ENCODE data around the gene ATP11B. TPM values are rescaled to one million over a fixed set of nuclear protein-coding genes. Genes with fewer than 3 reads are reported as not detected.

Gene ATP11B
- total and polyA plus RNA-seq, 2 of the 8 experiments (the other 6 are each of a cell fraction or from before 2014, with no cell fraction given): 5.1 to 26.5 TPM

DNA sequence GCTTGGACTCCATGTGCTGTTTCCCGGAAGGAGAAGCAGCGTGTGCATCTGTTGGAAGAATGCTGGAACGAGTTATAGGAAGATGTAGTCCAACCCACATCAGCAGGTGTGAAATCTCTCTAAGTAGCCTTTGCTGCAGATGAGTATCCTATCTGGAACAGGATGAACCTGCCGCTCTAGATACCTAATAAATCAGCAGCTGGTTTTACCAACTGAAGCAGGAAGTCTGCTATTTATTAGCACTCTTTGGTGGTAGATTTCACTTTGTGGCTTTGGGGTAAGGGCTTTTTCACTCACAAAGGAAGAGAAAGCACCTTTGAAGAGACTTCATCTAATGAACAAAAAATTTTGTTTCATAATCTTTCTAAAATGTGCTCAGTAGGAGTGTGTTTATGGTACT is 120.6 kb downstream of the ATP11B start:
- no peak overlapping the region for H2BK5ac ChIP-seq (ENCODE audit: low read depth, low read length)
- no peak overlapping the region for H2BK20ac ChIP-seq (ENCODE audit: low read length)
- no peaks in the 10 kb centered on the region for H3K79me1 ChIP-seq (ENCODE audit: low read depth, low read length)
- no peaks in the 10 kb centered on the region for H3K27me3 ChIP-seq (replicated peaks in 1 of 4; ENCODE audit: control insufficient read depth in 3 of 4, extremely low read depth in 1 of 4, insufficient read depth in 3 of 4, low read length in 3 of 4)
- H3K79me2 ChIP-seq (ENCODE audit: control insufficient read depth in 1 of 2, insufficient read depth in 2 of 2, low read length in 2 of 2): no peaks in the 10 kb centered on the region
- no peak overlapping the region for H2AFZ ChIP-seq (ENCODE audit: low read length)
- CTCF ChIA-PET (ENCODE audit: partially characterized antibody): interaction anchor here (1.0 to 4.8 kb wide), 3 partner anchors 10 to 57 kb away, joined by 3 to 27 read pairs (median 3); no protein-coding TSS in a partner anchor
- H2AK5ac ChIP-seq (ENCODE audit: low read depth, low read length): no peak overlapping the region
- H3K36me3 ChIP-seq (ENCODE audit: control insufficient read depth in 2 of 4, insufficient read depth in 4 of 4, low read length in 3 of 4): no peaks in the 10 kb centered on the region; a peak in 1 of 8 replicates
- no peak overlapping the region for H3K18ac ChIP-seq (ENCODE audit: extremely low read depth, low read length)
- no peaks in the 10 kb centered on the region for H3K9me3 ChIP-seq (ENCODE audit: insufficient read depth in 2 of 2, low read depth in 1 of 2, low read length in 1 of 2)
- POLR2A ChIA-PET (ENCODE audit: partially characterized antibody): no interaction called here
- H3K23me2 ChIP-seq (ENCODE audit: low read depth, low read length): no peaks in the 10 kb centered on the region
- H3K4me2 ChIP-seq (ENCODE audit: insufficient read depth in 1 of 2, low read depth in 2 of 2, low read length in 2 of 2): no peak overlapping the region
- H3K23ac ChIP-seq (ENCODE audit: insufficient read length): no peak overlapping the region
- H3K56ac ChIP-seq (replicated peaks; ENCODE audit: insufficient read length, low read depth, low read length): no peak overlapping the region
- no peak overlapping the region for H3K9ac ChIP-seq (replicated peaks in 1 of 4; ENCODE audit: extremely low read depth in 1 of 4, low read depth in 3 of 4, low read length in 3 of 4)
- no peak overlapping the region for H4K5ac ChIP-seq (ENCODE audit: insufficient read length, low read depth, low read length)
- no peak overlapping the region for H4K8ac ChIP-seq (ENCODE audit: extremely low read depth, insufficient read depth, low read length)
- H3K4ac ChIP-seq (replicated peaks; ENCODE audit: insufficient read length, low read depth, low read length): no peak overlapping the region
- H4K20me1 ChIP-seq (replicated peaks in 1 of 2; ENCODE audit: control insufficient read depth in 1 of 2, insufficient read depth in 2 of 2, low read length in 2 of 2): no peaks in the 10 kb centered on the region
- no peak overlapping the region for H2BK12ac ChIP-seq (ENCODE audit: low read depth, low read length)
- H3K27ac ChIP-seq (ENCODE audit: low read depth, low read length): no peak overlapping the region
- H3K14ac ChIP-seq (ENCODE audit: insufficient read length): no peak overlapping the region
- no peak overlapping the region for H4K91ac ChIP-seq (replicated peaks; ENCODE audit: insufficient read length, low read length)
- H3K4me3 ChIP-seq (ENCODE audit: extremely low read depth in 1 of 4, insufficient read depth in 2 of 4, low read depth in 3 of 4, low read length in 4 of 4): no peak overlapping the region
- FAIRE-seq (no peak), DNase-seq (ENCODE audit: low read depth in 1 of 2, low spot score in 2 of 2) (no peak)
- no peak overlapping the region for H2BK120ac ChIP-seq (replicated peaks; ENCODE audit: low read depth, low read length)
- no peak overlapping the region for H2BK15ac ChIP-seq (ENCODE audit: low read length)
- peaks cover 0 to 2% (median 1%) of the 10 kb centered on the region in 4 experiments; a peak in 2 of 7 replicates for H3K4me1 ChIP-seq (replicated peaks in 1 of 4; ENCODE audit: control insufficient read depth in 3 of 4, insufficient read depth in 4 of 4, low read length in 3 of 4)
- WGBS, 2 experiments (ENCODE audit: extremely low coverage in 1 of 2, insufficient coverage in 1 of 2, insufficient read length in 1 of 2, insufficient replicate concordance in 2 of 2, low coverage in 1 of 2, low lambda C conversion rate in 2 of 2, missing lambda C conversion rate in 1 of 2): 87% methylated on average over 4 of the region's 4 CpGs; no CpG with 5 or more reads in 1 of the 2 experiments
- TF ChIP-seq HDAC6 (IDR thresholded peaks at IDR 0.05; ENCODE audit: low read depth, low read length): no peak
- TF ChIP-seq, protein P1, sequence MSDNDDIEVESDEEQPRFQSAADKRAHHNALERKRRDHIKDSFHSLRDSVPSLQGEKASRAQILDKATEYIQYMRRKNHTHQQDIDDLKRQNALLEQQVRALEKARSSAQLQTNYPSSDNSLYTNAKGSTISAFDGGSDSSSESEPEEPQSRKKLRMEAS (IDR thresholded peaks at IDR 0.05): no peak
- TF ChIP-seq TAF7 (optimal IDR thresholded peaks at IDR 0.05; ENCODE audit: borderline replicate concordance, low read depth, low read length): no peak
- no peak for TF ChIP-seq KDM5A (IDR thresholded peaks at IDR 0.05; ENCODE audit: low read length)
- no peak for TF ChIP-seq EZH2 (IDR thresholded peaks at IDR 0.05; ENCODE audit: low read depth, low read length, severe bottlenecking)
- TF ChIP-seq FOSL1 (IDR thresholded peaks at IDR 0.05; ENCODE audit: insufficient read depth, low read depth, low read length): no peak
- TF ChIP-seq NRF1 (IDR thresholded peaks at IDR 0.05; ENCODE audit: low read depth, low read length): no peak
- TF ChIP-seq, protein P2, sequence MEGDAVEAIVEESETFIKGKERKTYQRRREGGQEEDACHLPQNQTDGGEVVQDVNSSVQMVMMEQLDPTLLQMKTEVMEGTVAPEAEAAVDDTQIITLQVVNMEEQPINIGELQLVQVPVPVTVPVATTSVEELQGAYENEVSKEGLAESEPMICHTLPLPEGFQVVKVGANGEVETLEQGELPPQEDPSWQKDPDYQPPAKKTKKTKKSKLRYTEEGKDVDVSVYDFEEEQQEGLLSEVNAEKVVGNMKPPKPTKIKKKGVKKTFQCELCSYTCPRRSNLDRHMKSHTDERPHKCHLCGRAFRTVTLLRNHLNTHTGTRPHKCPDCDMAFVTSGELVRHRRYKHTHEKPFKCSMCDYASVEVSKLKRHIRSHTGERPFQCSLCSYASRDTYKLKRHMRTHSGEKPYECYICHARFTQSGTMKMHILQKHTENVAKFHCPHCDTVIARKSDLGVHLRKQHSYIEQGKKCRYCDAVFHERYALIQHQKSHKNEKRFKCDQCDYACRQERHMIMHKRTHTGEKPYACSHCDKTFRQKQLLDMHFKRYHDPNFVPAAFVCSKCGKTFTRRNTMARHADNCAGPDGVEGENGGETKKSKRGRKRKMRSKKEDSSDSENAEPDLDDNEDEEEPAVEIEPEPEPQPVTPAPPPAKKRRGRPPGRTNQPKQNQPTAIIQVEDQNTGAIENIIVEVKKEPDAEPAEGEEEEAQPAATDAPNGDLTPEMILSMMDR (IDR thresholded peaks at IDR 0.05; ENCODE audit: control extremely low read depth in 1 of 3, insufficient read depth in 1 of 3, low read depth in 1 of 3, low read length in 3 of 3): no peak
- TF ChIP-seq BACH1 (IDR thresholded peaks at IDR 0.05; ENCODE audit: low read length): no peak
- no peak for TF ChIP-seq GTF2F1 (IDR thresholded peaks at IDR 0.05; ENCODE audit: borderline replicate concordance, low read depth, low read length)
- TF ChIP-seq YY1 (IDR thresholded peaks at IDR 0.05; ENCODE audit: low read depth, low read length): no peak
- TF ChIP-seq SIX5 (IDR thresholded peaks at IDR 0.05; ENCODE audit: low read depth, low read length): no peak

All from H1 (cell line).